ENCODE data around the gene PLSCR1.

PLSCR1 gene

GRCh38 chr3:146544002-146544928 is at the start of gene PLSCR1:
PLSCR1 (minus strand) TSS chr3:146544607; CDS start chr3:146536552, 8,055 bp downstream.
- in situ Hi-C loops (cut with HindIII; ENCODE audit: low sequenced_read_pairs) = loop anchor here (5.0 kb wide), 1 partner anchor 42 kb away; no protein-coding TSS in a partner anchor

DNA sequence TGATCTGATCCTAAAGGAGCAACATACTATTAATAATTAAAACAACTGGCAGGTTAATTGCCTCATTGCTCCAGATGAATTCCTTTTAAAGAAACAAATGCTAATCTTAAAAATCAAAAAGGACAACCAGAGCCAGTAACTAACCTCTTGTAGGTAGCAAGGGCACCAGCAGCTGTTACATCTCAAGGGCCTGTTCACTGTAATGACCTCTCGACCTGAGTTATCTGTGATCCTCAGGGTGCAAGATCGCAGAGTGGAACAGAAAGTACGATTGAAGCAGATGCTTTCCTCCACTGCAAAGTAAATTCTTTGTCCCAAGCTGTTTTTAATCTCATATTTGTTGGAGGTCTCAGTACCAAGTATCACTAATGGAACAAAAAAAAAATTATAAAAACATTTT is 49.4 kb upstream of the PLSCR1 start:
- in situ Hi-C loops (cut with HindIII; ENCODE audit: low sequenced_read_pairs) = no loop called here

- in situ Hi-C loops (cut with HindIII; ENCODE audit: low sequenced_read_pairs) = no loop called here
Measured at GRCh38 chr3:146590521-146590920, 46.1 kb upstream of the PLSCR1 start.

- in situ Hi-C loops (cut with HindIII; ENCODE audit: low sequenced_read_pairs) = no loop called here
Measured at GRCh38 chr3:146589899-146590508, 45.6 kb upstream of the PLSCR1 start.

DNA sequence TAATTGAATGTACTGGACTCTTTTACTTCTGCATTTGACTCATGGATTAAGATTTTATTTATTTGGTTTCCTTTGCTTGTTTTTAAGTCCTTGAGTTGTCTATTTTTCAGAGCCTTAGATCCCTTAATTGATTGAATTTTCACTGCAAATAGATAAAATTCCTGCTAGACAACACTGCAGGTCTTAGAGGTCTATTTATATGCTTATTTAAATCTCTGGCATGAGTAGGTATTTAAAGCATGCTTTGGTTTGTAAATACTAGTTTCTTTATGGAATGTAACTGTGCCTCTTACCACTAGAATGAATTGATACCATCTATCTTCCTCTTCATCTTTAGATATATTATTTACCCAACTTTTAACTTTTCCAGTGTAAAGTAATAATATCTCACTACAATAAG is 40.7 kb upstream of the PLSCR1 start:
- in situ Hi-C loops (cut with HindIII; ENCODE audit: low sequenced_read_pairs) = no loop called here

DNA sequence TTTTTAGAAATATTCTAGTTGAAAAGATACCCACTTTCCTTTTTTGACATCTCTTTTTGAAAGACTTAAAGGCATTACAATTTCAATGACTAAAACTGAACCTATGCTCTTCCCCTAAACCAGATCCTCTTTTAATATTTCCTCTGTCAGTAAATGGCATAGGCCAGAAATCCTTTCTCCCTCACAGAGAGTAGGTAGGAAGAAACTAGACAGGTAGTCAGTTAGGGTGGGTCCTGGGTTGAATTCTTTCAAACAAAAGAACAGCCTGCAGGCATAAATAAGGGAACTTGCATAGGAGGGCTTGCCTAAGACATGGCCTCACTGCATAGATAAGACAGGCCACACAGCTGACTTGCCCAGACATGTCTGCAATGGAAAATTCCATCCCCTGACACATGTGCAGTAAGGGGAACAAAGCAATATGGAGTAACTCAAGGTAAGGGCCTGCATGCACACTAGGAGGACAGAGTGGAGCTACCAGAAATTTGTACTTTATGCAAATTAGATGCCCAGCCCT is 37.6 kb upstream of the PLSCR1 start:
- in situ Hi-C loops (cut with HindIII; ENCODE audit: low sequenced_read_pairs) = loop anchor here (5.0 kb wide), 1 partner anchor 85 kb away; no protein-coding TSS in a partner anchor

DNA sequence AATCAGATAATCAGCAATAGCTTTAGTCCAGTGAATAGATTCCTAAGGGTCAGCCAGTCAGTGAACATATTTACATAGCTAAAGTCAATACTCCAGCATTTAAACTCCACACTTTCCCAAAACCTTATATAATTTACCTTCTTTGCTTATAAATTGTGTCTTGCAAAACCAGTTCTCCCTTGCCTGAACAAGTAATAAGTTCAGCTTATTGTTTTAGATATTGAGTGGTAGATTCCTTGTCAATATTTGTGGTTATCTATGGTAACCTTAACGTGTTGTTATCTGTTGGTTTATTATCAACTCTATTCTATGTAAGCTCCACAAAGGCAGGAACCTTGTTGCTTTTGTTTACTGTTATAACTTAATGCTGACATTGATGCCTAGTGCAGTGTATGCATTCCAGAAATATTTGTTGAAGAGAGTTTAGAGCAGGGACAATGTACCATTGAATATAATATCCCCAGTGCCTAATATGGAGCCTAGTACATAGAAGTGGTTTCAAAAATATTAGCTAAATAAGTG is 36.7 kb upstream of the PLSCR1 start:
- in situ Hi-C loops (cut with HindIII; ENCODE audit: low sequenced_read_pairs) = loop anchor here (5.0 kb wide), 1 partner anchor 84 kb away; no protein-coding TSS in a partner anchor

DNA sequence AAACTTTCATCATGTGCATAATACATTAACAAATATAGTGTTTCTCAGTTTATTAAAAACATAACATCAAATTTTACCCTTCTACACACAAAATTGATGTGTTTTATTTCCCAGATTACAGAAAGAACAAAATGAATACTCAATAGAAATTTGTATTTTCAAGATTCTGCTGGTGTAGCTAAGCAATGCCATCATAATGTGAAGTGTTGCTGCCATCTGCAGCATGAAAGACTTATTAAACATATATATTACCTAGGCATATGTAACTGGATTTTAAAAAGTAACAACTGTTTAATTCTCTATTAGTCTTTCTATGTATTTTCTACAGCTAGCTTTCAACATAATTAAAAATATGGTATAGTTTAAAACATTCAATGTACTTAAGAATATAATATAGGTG is 33.3 kb upstream of the PLSCR1 start:
- in situ Hi-C loops (cut with HindIII; ENCODE audit: low sequenced_read_pairs) = no loop called here

DNA sequence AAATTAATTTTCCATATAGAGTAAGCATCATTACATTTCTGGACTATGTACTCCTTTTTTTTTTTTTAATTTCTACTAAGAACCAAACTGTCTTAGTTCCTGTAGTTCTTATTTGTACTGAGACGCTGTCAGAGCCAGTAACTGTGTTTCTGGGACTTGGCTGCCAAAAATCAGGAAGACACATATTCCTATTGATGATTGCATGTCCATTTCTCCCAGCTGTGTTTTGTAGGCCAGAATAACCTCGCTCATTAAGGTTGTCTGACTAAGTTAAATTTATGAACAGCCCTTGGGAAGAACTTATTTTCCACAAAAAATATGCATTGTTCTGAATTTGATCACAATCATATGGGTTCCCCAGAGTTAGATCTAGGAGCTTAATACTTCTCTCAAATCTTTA is 31.2 kb upstream of the PLSCR1 start:
- in situ Hi-C loops (cut with HindIII; ENCODE audit: low sequenced_read_pairs) = no loop called here

- in situ Hi-C loops (cut with HindIII; ENCODE audit: low sequenced_read_pairs) = no loop called here
Measured at GRCh38 chr3:146574173-146574572, 29.8 kb upstream of the PLSCR1 start.

DNA sequence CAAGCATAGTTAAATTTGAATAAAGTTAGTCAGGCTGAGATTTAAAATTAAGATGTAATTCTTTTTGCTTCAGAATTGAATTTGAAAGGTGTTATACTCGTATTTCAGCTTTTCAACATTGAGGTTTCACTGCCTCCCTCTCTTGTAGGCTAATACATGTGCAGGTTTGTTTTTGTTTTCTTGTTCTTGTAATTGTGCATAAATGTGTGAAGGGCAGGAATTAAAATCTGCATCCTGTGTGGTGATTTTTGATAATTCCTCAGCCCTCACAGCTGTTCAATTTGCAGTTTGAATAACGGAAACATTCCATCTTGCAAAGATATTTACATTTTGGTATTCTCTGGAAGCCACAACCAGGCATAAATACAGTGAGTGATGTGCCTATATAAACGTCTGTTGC is 24.9 kb upstream of the PLSCR1 start:
- in situ Hi-C loops (cut with HindIII; ENCODE audit: low sequenced_read_pairs) = no loop called here

- in situ Hi-C loops (cut with HindIII; ENCODE audit: low sequenced_read_pairs) = no loop called here
Measured at GRCh38 chr3:146566138-146566537, 21.7 kb upstream of the PLSCR1 start.

DNA sequence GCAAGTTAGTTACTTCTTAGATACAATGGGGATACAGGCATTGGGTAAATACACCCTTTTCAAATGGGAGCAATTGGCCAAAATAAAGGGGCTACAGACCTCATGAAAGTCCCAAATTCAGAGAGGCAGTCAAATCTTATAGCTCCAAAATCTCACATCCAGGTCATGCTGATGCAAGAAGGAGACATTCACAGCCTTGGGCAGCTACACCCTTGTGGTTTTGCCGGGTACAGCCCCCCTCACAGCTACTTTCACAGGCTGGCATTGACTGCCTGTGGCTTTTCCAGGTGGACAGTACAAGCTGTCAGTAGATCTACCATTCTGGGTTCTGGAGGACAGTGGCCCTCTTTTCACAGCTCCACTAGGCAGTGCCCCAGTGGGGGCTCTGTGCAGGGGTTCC is 17.5 kb upstream of the PLSCR1 start:
- in situ Hi-C loops (cut with HindIII; ENCODE audit: low sequenced_read_pairs) = no loop called here

GRCh38 chr3:146561463-146561862 is 17.1 kb upstream of the PLSCR1 start:
- in situ Hi-C loops (cut with HindIII; ENCODE audit: low sequenced_read_pairs) = no loop called here

- in situ Hi-C loops (cut with HindIII; ENCODE audit: low sequenced_read_pairs) = no loop called here
Measured at GRCh38 chr3:146560678-146561077, 16.3 kb upstream of the PLSCR1 start.

DNA sequence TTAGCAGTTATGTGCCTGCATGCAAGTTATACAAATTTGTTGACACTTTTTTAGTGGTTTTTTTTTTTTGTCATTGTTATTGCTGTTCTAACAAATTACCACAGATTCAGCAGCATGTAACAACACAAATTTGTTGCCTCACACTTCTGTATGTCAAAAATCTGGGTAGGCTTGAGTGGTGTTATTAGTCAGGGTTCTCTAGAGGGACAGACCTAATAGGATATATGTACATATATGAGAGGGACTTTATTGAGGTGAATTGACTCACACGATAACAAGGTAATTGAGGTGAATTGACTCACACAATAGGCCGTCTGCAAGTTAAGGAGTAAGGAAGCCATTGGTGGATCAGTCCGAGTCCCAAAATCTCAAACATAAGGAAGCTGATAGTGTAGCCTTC is 15.0 kb upstream of the PLSCR1 start:
- in situ Hi-C loops (cut with HindIII; ENCODE audit: low sequenced_read_pairs) = loop anchor here (10.0 kb wide), 1 partner anchor 525 kb away; no protein-coding TSS in a partner anchor

GRCh38 chr3:146558781-146559180 is 14.4 kb upstream of the PLSCR1 start:
- in situ Hi-C loops (cut with HindIII; ENCODE audit: low sequenced_read_pairs) = loop anchor here (10.0 kb wide), 1 partner anchor 524 kb away; no protein-coding TSS in a partner anchor

- in situ Hi-C loops (cut with HindIII; ENCODE audit: low sequenced_read_pairs) = loop anchor here (10.0 kb wide), 1 partner anchor 523 kb away; no protein-coding TSS in a partner anchor
Measured at GRCh38 chr3:146557745-146558144, 13.3 kb upstream of the PLSCR1 start.

- in situ Hi-C loops (cut with HindIII; ENCODE audit: low sequenced_read_pairs) = loop anchor here (10.0 kb wide), 1 partner anchor 521 kb away; no protein-coding TSS in a partner anchor
Measured at GRCh38 chr3:146555311-146555710, 10.9 kb upstream of the PLSCR1 start.

DNA sequence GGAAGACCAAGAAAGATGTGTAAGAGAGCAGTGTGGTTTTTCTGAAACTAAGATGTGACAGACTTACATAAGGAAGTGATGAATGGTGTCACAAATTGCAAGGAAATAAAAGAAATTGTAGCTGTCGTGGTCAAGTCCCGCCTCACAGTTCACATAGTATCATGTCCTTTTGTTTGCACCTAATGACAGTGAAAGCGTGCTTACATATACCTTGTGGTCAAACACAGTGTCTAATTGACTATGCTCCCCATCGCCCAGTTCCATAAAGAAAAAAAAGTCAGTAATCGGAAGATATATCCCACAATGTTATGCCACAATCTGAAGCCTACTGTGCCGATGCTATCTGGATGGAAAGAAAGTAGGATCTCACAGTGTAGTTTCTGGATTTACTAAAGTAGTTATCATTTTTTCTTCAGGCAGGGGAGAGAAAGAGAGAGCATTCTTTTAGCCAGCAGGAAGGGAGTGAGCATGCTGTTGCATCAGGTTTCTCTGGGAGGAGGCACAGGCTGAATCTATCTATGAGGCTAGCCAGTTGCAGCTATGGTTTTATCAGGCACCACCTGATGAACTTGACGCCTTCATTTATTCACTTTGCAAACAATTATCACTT is 9.8 kb upstream of the PLSCR1 start:
- in situ Hi-C loops (cut with HindIII; ENCODE audit: low sequenced_read_pairs) = loop anchor here (10.0 kb wide), 1 partner anchor 519 kb away; no protein-coding TSS in a partner anchor

All from endothelial cell of hepatic sinusoid (primary cell).